PFSK-1 (cell line): ENCODE data around the gene LAMA4.

Source experiments
- FOXP2 ChIP-seq: optimal IDR thresholded peaks from 2 replicates; pipeline ENCODE3; 2011; ENCODE audit warnings: borderline replicate concordance, control low read depth, inconsistent platforms; ENCODE audit not compliant: insufficient read depth; ENCODE audit errors: extremely low read length, extremely low read depth
- POLR2AphosphoS5 ChIP-seq: IDR thresholded peaks from 2 replicates; pipeline ENCODE4 v1.6.1; 2012; ENCODE audit warnings: low read depth, mild to moderate bottlenecking, control low read depth, low read length, moderate library complexity
- REST ChIP-seq, 2 experiments: IDR thresholded peaks; 2 replicates each; pipeline versions ENCODE4 v1.6.1 to v1.8.0; 2011 to 2012; ENCODE audit warnings: low read depth in 2 of 2, low read length in 2 of 2, control low read depth in 1 of 2, inconsistent platforms in 1 of 2, mild to moderate bottlenecking in 1 of 2, moderate library complexity in 1 of 2; ENCODE audit not compliant: insufficient read depth in 1 of 2
- TAF1 ChIP-seq: IDR thresholded peaks from 2 replicates; pipeline ENCODE4 v1.6.1; 2012; ENCODE audit warnings: low read length, control low read depth, borderline replicate concordance; ENCODE audit not compliant: insufficient read depth

- TF ChIP-seq TAF1: no peak
- no peak for TF ChIP-seq FOXP2
- no peak for TF ChIP-seq POLR2AphosphoS5
- TF ChIP-seq REST (IDR thresholded peaks at IDR 0.05; ENCODE audit: insufficient read depth in 1 of 2, low read depth in 2 of 2, low read length in 2 of 2): no peak
Measured at GRCh38 chr6:112123982-112124381, 130.4 kb downstream of the LAMA4 start.
